Heart left ventricle (tissue), 16 donors: ENCODE measurements around the gene IGF2R. TPM values are rescaled to one million over a fixed set of nuclear protein-coding genes. Genes with fewer than 3 reads are reported as not detected.

Experiments used
- ATAC-seq, 4 donors: fragments of 200-7000 bp; cut with Tn5 transposase; one replicate each; pipeline ENCODE4 v1.9.1; 2020 to 2022; ENCODE audit warnings: moderate library complexity in 4 of 4, mild to moderate bottlenecking in 3 of 4, moderate number of reproducible peaks in 1 of 4
- DNase-seq, 5 donors: peaks; one replicate each; pipeline ENCODE4 v3.0.0-alpha.2; 2020
- H3K27ac ChIP-seq, 12 donors: fragments of 200-600 bp; sonication (generic) in 4 of 12; one replicate each; pipeline versions ENCODE4 v1.5.0 to v1.8.0; 2016 to 2022; ENCODE audit warnings: mild to moderate bottlenecking in 2 of 12
- H3K27me3 ChIP-seq, 9 donors: fragments of 200-600 bp; sonication (generic) in 2 of 9; one replicate each; pipeline versions ENCODE4 v1.5.1 to v1.8.0; 2016 to 2022; ENCODE audit warnings: mild to moderate bottlenecking in 3 of 9
- H3K36me3 ChIP-seq, 9 donors: fragments of 200-600 bp; sonication (generic) in 2 of 9; one replicate each; pipeline versions ENCODE4 v1.5.0 to v1.8.0; 2018 to 2022; ENCODE audit warnings: mild to moderate bottlenecking in 2 of 9
- H3K4me1 ChIP-seq, 12 donors: fragments of 200-600 bp; sonication (generic) in 4 of 12; one replicate each; pipeline versions ENCODE4 v1.5.0 to v1.8.0; 2016 to 2022; ENCODE audit warnings: mild to moderate bottlenecking in 3 of 12
- H3K4me3 ChIP-seq, 12 donors: fragments of 200-600 bp; sonication (generic) in 4 of 12; one replicate each; pipeline versions ENCODE4 v1.5.0 to v1.8.0; 2017 to 2022; ENCODE audit warnings: mild to moderate bottlenecking in 9 of 12, moderate library complexity in 4 of 12
- H3K9me3 ChIP-seq, 12 donors: fragments of 200-600 bp; sonication (generic) in 4 of 12; one replicate each; pipeline versions ENCODE4 v1.5.0 to v1.8.0; 2016 to 2022; ENCODE audit warnings: mild to moderate bottlenecking in 1 of 12
- CTCF ChIP-seq, 12 donors: fragments of 200-600 bp; sonication (generic) in 4 of 12; IDR thresholded peaks; one replicate each; pipeline versions ENCODE4 v1.5.0 to v1.8.0; 2018 to 2022; ENCODE audit warnings: antibody characterized with exemption in 12 of 12, mild to moderate bottlenecking in 5 of 12
- POLR2A ChIP-seq, 2 donors: fragments of 450-650 bp; IDR thresholded peaks; one replicate each; pipeline ENCODE4 v1.6.1; 2017; ENCODE audit warnings: antibody characterized with exemption in 2 of 2, mild to moderate bottlenecking in 2 of 2, moderate library complexity in 2 of 2
- WGBS, 4 donors: extraction: QIAGEN DNeasy Blood & Tissue Kit in 2 of 4; methylation state at CpG; one replicate each; pipeline versions ENCODE4 v1.1.5 to v1.1.7; 2013 to 2018; 5-methylcytosine and 5-hydroxymethylcytosine counted together
- intact Hi-C, 10 donors: fragments of 100-400 bp; cut with DNase I; formaldehyde crosslinking; loops; one replicate each; pipeline versions ENCODE4 v1.11.1 to v1.14.2; 2022
- polyA plus RNA-seq, 2 donors: library from polyadenylated mRNA; stranded (reverse); fragments of 200-250 nt; gene quantifications; one replicate each; pipeline ENCODE4 v1.2.3, GENCODE V29; 2013
- total RNA-seq, 9 donors: library from RNA; depleted of rRNA in 2 of 9; stranded (reverse); fragments of >200 nt in 2 of 9; fragmentation: NEBNext Ultra II Directional in 3 of 9; extraction: Animal tissue kit (Norgen Biotek cat#: 25700) in 3 of 9; gene quantifications; one replicate each; pipeline versions ENCODE4 v1.1.0 to v1.2.4, GENCODE V29; 2016 to 2023
- donor health status: ischemic (EF 13 %, LVEDD 7.1; RV severe dilation, severe dysfunction).
- donor health status: healthy with polysubstance abuse.
- donor health status: DM: no; HTN: yes; CAD: no.
- donor health status: DM: no; HTN: no; CAD: no.
- donor health status: ischemic (EF 25% LVEDD 6.9; RV normal size, moderate dysfunction).
- donor health status: ischemic (EF 25% LVEDD 5.7; RV mildly dilated, moderate dysfunction).
- donor health status: healthy.
- donor health status: DM: yes; HTN: yes; CAD: no.
- donor health status: ischemic (EF 35%, LVEDD 5.7; RV mildly dilated, moderate dysfunction).
- donor health status: nonischemic (EF 11% LVEDD 7.7; RV severe dilation, severe dysfunction).
- donor health status: DM: yes; HTN: yes; CAD: no.
- donor health status: PGD.
- donor health status: ischemic (EF 29% LVEDD 5.4; RV normal size, mild dysfunction).
- donor health status: nonischemic (EF 23%, LVEDD 6.1; RV moderate dilation, normal function).

The IGF2R gene
- total and polyA plus RNA-seq, 11 donors = 15.4 to 111 (median 68.5) TPM

DNA sequence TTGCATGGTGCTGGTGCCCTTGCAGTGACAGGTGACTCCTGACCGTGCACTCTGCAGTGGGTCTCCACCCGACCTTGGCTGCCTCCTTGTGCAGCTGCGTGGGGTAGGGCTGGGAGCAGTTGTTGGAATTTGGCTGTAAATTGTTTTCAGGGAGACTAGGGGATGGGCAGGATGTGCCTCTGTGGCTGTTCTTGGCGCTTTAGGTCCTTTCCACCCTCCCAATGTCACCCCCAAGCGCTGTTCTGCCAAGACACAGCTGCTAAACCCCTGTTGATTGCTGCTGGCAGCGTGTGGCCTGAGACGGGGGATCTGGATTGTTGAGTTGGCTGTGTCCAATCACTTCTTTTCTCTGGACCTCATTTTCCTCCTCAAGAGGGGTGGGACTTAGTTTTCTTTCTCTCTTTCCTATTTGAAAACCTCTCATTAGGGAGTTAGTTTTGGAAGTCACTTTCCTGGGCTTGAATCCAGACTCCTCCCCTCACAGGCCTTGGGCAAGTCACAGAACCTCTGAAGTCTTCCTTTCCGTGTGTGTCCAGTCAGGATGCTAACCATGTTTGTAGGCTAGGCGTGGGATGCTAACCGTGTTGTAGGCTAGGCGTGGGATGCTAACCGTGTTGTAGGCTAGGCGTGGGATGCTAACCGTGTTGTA is 8.5 kb downstream of the IGF2R start:
- no peaks in the 10 kb centered on the region for H3K27me3 ChIP-seq
- TF ChIP-seq CTCF (IDR thresholded peaks at IDR 0.05) (no peak), POLR2A (IDR thresholded peaks at IDR 0.05) (no peak)
- H3K4me1 ChIP-seq = peaks cover 2 to 98% (median 76%) of the 10 kb centered on the region in 12 donors
- ATAC-seq (peak; percentile 25 to 57 (median 44)), DNase-seq (peak; percentile 55 to 79 (median 77))
- intact Hi-C loops = loop anchor here in 2 of 10 donors (5.0 to 10.0 kb wide), 2 partner anchors 47 to 65 kb away; no protein-coding TSS in a partner anchor
- H3K9me3 ChIP-seq = no peaks in the 10 kb centered on the region
- H3K4me3 ChIP-seq = peak overlapping the region in 4 of 12 donors; percentile 2 to 12 (median 5)
- 26 to 36% (median 30%) methylated on average over 14 of the region's 14 CpGs for WGBS, 4 donors
- H3K36me3 ChIP-seq = no peaks in the 10 kb centered on the region
- H3K27ac ChIP-seq = peak overlapping the region in 11 of 12 donors; percentile 59 to 86 (median 77)

GRCh38 chr6:159977904-159978268 is 9.0 kb downstream of the IGF2R start:
- Histone ChIP-seq H3K4me1 (peaks cover 7 to 98% (median 76%) of the 10 kb centered on the region in 12 donors), H3K9me3 (no peaks in the 10 kb centered on the region), H3K27ac (peak overlapping the region in 11 of 12 donors; percentile 59 to 86 (median 77)), H3K4me3 (no peak overlapping the region), H3K27me3 (no peaks in the 10 kb centered on the region), H3K36me3 (no peaks in the 10 kb centered on the region)
- intact Hi-C loops = loop anchor here in 2 of 10 donors (5.0 to 10.0 kb wide), 2 partner anchors 47 to 64 kb away; no protein-coding TSS in a partner anchor
- DNase-seq = no peak
- ATAC-seq = no peak
- TF ChIP-seq POLR2A (IDR thresholded peaks at IDR 0.05) = no peak
- no peak for TF ChIP-seq CTCF (IDR thresholded peaks at IDR 0.05)
- WGBS, 4 donors = 42 to 57% (median 46%) methylated on average over 8 of the region's 8 CpGs

DNA sequence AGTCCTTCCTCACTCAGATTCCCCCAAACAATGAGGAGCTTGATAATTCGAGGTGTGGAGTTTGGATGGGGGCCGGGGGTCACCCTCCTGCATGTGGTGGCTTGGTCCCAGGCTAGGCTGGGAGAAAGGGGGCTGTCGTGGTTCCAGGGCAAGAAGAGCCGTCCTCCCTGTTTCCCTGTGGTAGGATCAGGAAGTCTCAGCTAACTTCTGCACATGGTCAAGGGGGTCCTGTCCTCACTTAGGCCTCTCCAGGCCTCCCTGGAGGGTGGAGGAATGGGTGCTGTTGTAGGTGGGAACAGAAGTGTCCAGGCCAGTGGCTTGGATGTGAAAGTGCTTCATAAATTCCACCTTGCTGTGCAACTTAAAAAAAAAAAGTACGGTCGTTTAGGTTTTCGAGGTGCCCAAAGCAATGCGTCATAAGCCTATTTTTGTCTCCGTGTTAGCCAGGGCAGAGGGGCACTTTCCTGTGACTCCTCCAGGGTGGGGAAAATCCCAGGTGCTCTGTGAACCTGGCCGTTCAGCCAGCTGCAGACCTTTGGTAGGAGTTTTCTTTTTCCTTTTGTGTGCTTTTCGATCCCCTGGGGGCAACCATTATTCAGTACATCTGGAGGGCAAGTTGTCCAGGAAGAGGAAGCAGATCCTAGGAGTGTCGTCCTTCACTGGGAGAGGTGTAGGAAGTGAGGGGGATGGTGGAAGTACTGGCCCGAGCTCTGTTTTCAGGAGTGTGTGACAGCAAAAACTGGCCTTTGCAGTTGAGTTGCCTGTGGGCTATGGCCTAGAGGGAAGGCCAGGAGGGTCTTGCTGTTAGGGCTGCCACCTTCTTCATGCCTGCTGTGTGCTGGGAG is 9.6 kb downstream of the IGF2R start:
- Histone ChIP-seq H3K9me3 (no peaks in the 10 kb centered on the region), H3K4me1 (peaks cover 13 to 98% (median 77%) of the 10 kb centered on the region in 12 donors), H3K4me3 (no peak overlapping the region), H3K27me3 (no peaks in the 10 kb centered on the region), H3K36me3 (no peaks in the 10 kb centered on the region), H3K27ac (peak overlapping the region in 11 of 12 donors; percentile 59 to 86 (median 77))
- peak in 3 of 4 donors; percentile 2 to 48 (median 13) for ATAC-seq
- DNase-seq = peak in 1 of 5 donors; percentile 30
- WGBS, 4 donors = 33 to 38% (median 34%) methylated on average over 12 to 13 of the region's 13 CpGs
- no peak for TF ChIP-seq CTCF (IDR thresholded peaks at IDR 0.05)
- TF ChIP-seq POLR2A (IDR thresholded peaks at IDR 0.05) = no peak
- intact Hi-C loops = loop anchor here in 2 of 10 donors (5.0 to 10.0 kb wide), 2 partner anchors 46 to 64 kb away; no protein-coding TSS in a partner anchor
